Liver (tissue), 9 donors: Measurements from ENCODE around the gene SEC24D. TPM values are rescaled to one million over a fixed set of nuclear protein-coding genes. Genes with fewer than 3 reads are reported as not detected.

ENCODE experiments used
- DNase-seq: peaks from one replicate; pipeline ENCODE4 v3.0.0-alpha.2; 2017; ENCODE audit warnings: low spot score
- H3K27ac ChIP-seq, 2 donors: one replicate each; pipeline ENCODE4 v1.7.0; 2013; ENCODE audit warnings: inconsistent platforms in 2 of 2, low read length in 2 of 2, control low read depth in 1 of 2, low read depth in 1 of 2, mild to moderate bottlenecking in 1 of 2
- H3K27me3 ChIP-seq, 4 donors: one replicate each; pipeline versions ENCODE4 v1.6.1 to v1.7.0; 2013; ENCODE audit warnings: low read length in 3 of 4, inconsistent platforms in 1 of 4, mild to moderate bottlenecking in 1 of 4, moderate library complexity in 1 of 4; ENCODE audit not compliant: control insufficient read depth in 4 of 4, insufficient read depth in 4 of 4
- H3K36me3 ChIP-seq, 4 donors: one replicate each; pipeline versions ENCODE4 v1.6.1 to v1.7.0; 2013; ENCODE audit warnings: low read length in 3 of 4, mild to moderate bottlenecking in 3 of 4, low read depth in 1 of 4, moderate library complexity in 1 of 4; ENCODE audit not compliant: control insufficient read depth in 4 of 4, insufficient read depth in 3 of 4
- H3K4me1 ChIP-seq, 4 donors: one replicate each; pipeline versions ENCODE4 v1.6.1 to v1.7.0; 2013; ENCODE audit warnings: low read length in 3 of 4, mild to moderate bottlenecking in 3 of 4, moderate library complexity in 1 of 4; ENCODE audit not compliant: control insufficient read depth in 4 of 4, insufficient read depth in 4 of 4
- H3K4me3 ChIP-seq, 3 donors: one replicate each; pipeline versions ENCODE4 v1.6.1 to v1.7.0; 2013; ENCODE audit warnings: low read length in 3 of 3, control low read depth in 1 of 3, low read depth in 1 of 3, mild to moderate bottlenecking in 1 of 3
- H3K9ac ChIP-seq, 2 donors: one replicate each; pipeline ENCODE4 v1.7.0; 2013; ENCODE audit warnings: low read length in 2 of 2, mild to moderate bottlenecking in 2 of 2, moderate library complexity in 2 of 2, control low read depth in 1 of 2, low read depth in 1 of 2
- H3K9me3 ChIP-seq, 4 donors: one replicate each; pipeline versions ENCODE4 v1.6.1 to v1.7.0; 2013; ENCODE audit warnings: low read length in 3 of 4; ENCODE audit not compliant: control insufficient read depth in 4 of 4
- EGR1 ChIP-seq, 2 donors: IDR thresholded peaks; 2 replicates each; pipeline ENCODE4 v1.6.1; 2016 to 2018; ENCODE audit warnings: antibody characterized with exemption in 2 of 2, low read depth in 2 of 2
- FOXA2 ChIP-seq: IDR thresholded peaks from 2 replicates; pipeline ENCODE4 v1.6.1; 2016; ENCODE audit warnings: antibody characterized with exemption
- GABPA ChIP-seq, 2 donors: IDR thresholded peaks in 1 of 2; conservative IDR thresholded peaks in 1 of 2; 2 replicates each; pipeline ENCODE4 v1.6.1; 2016; ENCODE audit warnings: antibody characterized with exemption in 2 of 2, mild to moderate bottlenecking in 1 of 2, moderate library complexity in 1 of 2
- HNF4A ChIP-seq, 2 donors: conservative IDR thresholded peaks; 2 replicates each; pipeline ENCODE4 v1.6.1; 2016; ENCODE audit warnings: antibody characterized with exemption in 2 of 2, mild to moderate bottlenecking in 2 of 2
- HNF4G ChIP-seq: IDR thresholded peaks from 2 replicates; pipeline ENCODE4 v1.6.1; 2016; ENCODE audit warnings: antibody characterized with exemption
- JUND ChIP-seq, 2 donors: IDR thresholded peaks; 2 replicates each; pipeline ENCODE4 v1.6.1; 2016; ENCODE audit warnings: antibody characterized with exemption in 2 of 2
- NR2F2 ChIP-seq: IDR thresholded peaks from 2 replicates; pipeline ENCODE4 v1.6.1; 2016; ENCODE audit warnings: antibody characterized with exemption
- RAD21 ChIP-seq, 2 donors: IDR thresholded peaks; 2 replicates each; pipeline ENCODE4 v1.6.1; 2016; ENCODE audit warnings: antibody characterized with exemption in 2 of 2, mild to moderate bottlenecking in 2 of 2
- RXRA ChIP-seq, 2 donors: IDR thresholded peaks; 2 replicates each; pipeline ENCODE4 v1.6.1; 2017 to 2018; ENCODE audit warnings: antibody characterized with exemption in 2 of 2, mild to moderate bottlenecking in 1 of 2
- SP1 ChIP-seq: IDR thresholded peaks from 2 replicates; pipeline ENCODE4 v1.6.1; 2018; ENCODE audit warnings: antibody characterized with exemption, mild to moderate bottlenecking
- TAF1 ChIP-seq: conservative IDR thresholded peaks from 2 replicates; pipeline ENCODE4 v1.6.1; 2016; ENCODE audit warnings: antibody characterized with exemption, mild to moderate bottlenecking
- YY1 ChIP-seq: IDR thresholded peaks from 2 replicates; pipeline ENCODE4 v1.6.1; 2016; ENCODE audit warnings: antibody characterized with exemption, mild to moderate bottlenecking
- WGBS: extraction: QIAGEN DNeasy Blood & Tissue Kit; methylation state at CpG from one replicate; pipeline ENCODE4 v1.1.7; 2013; 5-methylcytosine and 5-hydroxymethylcytosine counted together
- polyA plus RNA-seq, 2 donors: library from polyadenylated mRNA; stranded (reverse) in 1 of 2; unstranded in 1 of 2; fragments of 200-250 nt in 1 of 2; fragments of >200 nt in 1 of 2; fragmentation: Nextera tagmentation in 1 of 2; extraction: Ambion mirVana in 1 of 2; gene quantifications; one replicate each; pipeline versions ENCODE4 v1.2.1 to v1.2.3, GENCODE V29; 2013 to 2015
- total RNA-seq, 2 donors: library from RNA; depleted of rRNA; stranded (reverse); fragments of >200 nt; gene quantifications; one replicate each; pipeline ENCODE4 v1.2.3, GENCODE V29; 2014
- TF ChIP-seq, protein P1 (sequence below): IDR thresholded peaks from 2 replicates; pipeline ENCODE4 v1.6.1; 2016; ENCODE audit warnings: antibody characterized with exemption
- TF ChIP-seq, protein P2 (sequence below): IDR thresholded peaks from 2 replicates; pipeline ENCODE4 v1.6.1; 2016; ENCODE audit warnings: antibody characterized with exemption
- TF ChIP-seq, protein P3 (sequence below): fragments of 150-350 bp; IDR thresholded peaks from 2 replicates; pipeline ENCODE4 v1.5.1; 2017; ENCODE audit warnings: improper control_type of control experiment, low read depth, low read length; ENCODE audit not compliant: missing input control
- TF ChIP-seq, protein P4 (sequence below): IDR thresholded peaks from 2 replicates; pipeline ENCODE4 v1.6.1; 2016; ENCODE audit warnings: antibody characterized with exemption, mild to moderate bottlenecking
- TF ChIP-seq, protein P5 (sequence below): IDR thresholded peaks from 2 replicates; pipeline ENCODE4 v1.6.1; 2016; ENCODE audit warnings: antibody characterized with exemption
- donor health status: healthy.
- donor health status: healthy.
- donor health status: healthy.
- donor health status: healthy.
- donor health status: healthy.

The SEC24D gene
- total and polyA plus RNA-seq, 4 donors = 16.0 to 80.8 (median 33.7) TPM

DNA sequence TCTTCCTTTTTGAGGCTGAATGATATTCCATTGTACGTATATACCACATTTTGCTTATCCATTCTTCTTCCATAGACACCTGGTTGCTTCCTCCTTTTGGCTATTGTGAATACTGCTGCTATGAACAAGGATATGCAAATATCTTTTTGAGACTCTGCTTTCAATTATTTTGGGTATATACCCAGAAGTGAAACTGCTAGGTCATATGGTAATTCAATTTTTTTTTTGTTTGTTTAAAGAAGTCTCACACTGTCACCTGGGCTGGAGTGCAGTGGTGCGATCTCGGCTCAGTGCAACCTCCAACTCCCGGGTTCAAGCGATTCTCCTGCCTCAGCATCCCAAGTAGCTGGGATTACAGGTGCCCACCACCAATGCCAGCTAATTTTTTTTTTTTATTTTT lies 75.4 kb downstream of the SEC24D start:
- peaks cover 0 to 51% (median 35%) of the 10 kb centered on the region in 4 donors for H3K4me1 ChIP-seq
- H3K36me3 ChIP-seq = peaks cover 3 to 21% (median 13%) of the 10 kb centered on the region in 4 donors
- TF ChIP-seq EGR1 (IDR thresholded peaks at IDR 0.05; ENCODE audit: low read depth in 2 of 2) = no peak
- TF ChIP-seq, protein P1, sequence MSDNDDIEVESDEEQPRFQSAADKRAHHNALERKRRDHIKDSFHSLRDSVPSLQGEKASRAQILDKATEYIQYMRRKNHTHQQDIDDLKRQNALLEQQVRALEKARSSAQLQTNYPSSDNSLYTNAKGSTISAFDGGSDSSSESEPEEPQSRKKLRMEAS = no peak
- TF ChIP-seq HNF4A (conservative IDR thresholded peaks at IDR 0.05) = no peak
- TF ChIP-seq, protein P2, sequence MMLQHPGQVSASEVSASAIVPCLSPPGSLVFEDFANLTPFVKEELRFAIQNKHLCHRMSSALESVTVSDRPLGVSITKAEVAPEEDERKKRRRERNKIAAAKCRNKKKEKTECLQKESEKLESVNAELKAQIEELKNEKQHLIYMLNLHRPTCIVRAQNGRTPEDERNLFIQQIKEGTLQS = no peak
- TF ChIP-seq HNF4G = no peak
- no peak for TF ChIP-seq NR2F2
- TF ChIP-seq SP1 = no peak
- TF ChIP-seq FOXA2 = no peak
- TF ChIP-seq, protein P3, sequence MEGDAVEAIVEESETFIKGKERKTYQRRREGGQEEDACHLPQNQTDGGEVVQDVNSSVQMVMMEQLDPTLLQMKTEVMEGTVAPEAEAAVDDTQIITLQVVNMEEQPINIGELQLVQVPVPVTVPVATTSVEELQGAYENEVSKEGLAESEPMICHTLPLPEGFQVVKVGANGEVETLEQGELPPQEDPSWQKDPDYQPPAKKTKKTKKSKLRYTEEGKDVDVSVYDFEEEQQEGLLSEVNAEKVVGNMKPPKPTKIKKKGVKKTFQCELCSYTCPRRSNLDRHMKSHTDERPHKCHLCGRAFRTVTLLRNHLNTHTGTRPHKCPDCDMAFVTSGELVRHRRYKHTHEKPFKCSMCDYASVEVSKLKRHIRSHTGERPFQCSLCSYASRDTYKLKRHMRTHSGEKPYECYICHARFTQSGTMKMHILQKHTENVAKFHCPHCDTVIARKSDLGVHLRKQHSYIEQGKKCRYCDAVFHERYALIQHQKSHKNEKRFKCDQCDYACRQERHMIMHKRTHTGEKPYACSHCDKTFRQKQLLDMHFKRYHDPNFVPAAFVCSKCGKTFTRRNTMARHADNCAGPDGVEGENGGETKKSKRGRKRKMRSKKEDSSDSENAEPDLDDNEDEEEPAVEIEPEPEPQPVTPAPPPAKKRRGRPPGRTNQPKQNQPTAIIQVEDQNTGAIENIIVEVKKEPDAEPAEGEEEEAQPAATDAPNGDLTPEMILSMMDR = no peak
- TF ChIP-seq TAF1 = no peak
- TF ChIP-seq RXRA (IDR thresholded peaks at IDR 0.05) = no peak
- no peak overlapping the region for H3K27ac ChIP-seq
- no peaks in the 10 kb centered on the region for H3K9me3 ChIP-seq
- H3K27me3 ChIP-seq = no peaks in the 10 kb centered on the region
- H3K4me3 ChIP-seq = no peak overlapping the region
- no peak for DNase-seq
- H3K9ac ChIP-seq = no peak overlapping the region
- 94% methylated on average over 5 of the region's 5 CpGs for WGBS

DNA sequence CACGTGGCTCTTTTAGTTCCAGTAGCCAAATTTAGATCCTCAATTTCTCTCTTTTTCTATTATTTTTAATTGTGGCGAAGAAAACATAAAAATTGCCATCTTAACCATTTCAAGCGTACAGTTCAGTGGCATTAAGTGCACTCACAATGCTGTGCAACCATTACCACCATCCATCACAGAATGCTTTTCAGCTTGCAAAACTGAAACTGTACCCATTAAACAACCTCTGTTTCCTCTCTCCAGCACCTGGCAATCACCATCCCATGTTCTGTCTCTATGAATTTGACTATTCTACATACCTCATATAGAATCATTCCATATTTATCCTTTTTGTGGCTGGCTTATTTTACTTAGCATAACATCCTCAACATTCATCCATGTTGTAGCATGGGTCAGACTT lies 75.8 kb downstream of the SEC24D start:
- peaks cover 0 to 52% (median 35%) of the 10 kb centered on the region in 4 donors for H3K4me1 ChIP-seq
- no peaks in the 10 kb centered on the region for H3K27me3 ChIP-seq
- DNase-seq = no peak
- WGBS = 89% methylated on average over 3 of the region's 3 CpGs
- H3K9me3 ChIP-seq = no peaks in the 10 kb centered on the region
- no peak for TF ChIP-seq YY1
- TF ChIP-seq EGR1 (IDR thresholded peaks at IDR 0.05; ENCODE audit: low read depth in 2 of 2) = no peak
- no peak for TF ChIP-seq HNF4G
- TF ChIP-seq, protein P4, sequence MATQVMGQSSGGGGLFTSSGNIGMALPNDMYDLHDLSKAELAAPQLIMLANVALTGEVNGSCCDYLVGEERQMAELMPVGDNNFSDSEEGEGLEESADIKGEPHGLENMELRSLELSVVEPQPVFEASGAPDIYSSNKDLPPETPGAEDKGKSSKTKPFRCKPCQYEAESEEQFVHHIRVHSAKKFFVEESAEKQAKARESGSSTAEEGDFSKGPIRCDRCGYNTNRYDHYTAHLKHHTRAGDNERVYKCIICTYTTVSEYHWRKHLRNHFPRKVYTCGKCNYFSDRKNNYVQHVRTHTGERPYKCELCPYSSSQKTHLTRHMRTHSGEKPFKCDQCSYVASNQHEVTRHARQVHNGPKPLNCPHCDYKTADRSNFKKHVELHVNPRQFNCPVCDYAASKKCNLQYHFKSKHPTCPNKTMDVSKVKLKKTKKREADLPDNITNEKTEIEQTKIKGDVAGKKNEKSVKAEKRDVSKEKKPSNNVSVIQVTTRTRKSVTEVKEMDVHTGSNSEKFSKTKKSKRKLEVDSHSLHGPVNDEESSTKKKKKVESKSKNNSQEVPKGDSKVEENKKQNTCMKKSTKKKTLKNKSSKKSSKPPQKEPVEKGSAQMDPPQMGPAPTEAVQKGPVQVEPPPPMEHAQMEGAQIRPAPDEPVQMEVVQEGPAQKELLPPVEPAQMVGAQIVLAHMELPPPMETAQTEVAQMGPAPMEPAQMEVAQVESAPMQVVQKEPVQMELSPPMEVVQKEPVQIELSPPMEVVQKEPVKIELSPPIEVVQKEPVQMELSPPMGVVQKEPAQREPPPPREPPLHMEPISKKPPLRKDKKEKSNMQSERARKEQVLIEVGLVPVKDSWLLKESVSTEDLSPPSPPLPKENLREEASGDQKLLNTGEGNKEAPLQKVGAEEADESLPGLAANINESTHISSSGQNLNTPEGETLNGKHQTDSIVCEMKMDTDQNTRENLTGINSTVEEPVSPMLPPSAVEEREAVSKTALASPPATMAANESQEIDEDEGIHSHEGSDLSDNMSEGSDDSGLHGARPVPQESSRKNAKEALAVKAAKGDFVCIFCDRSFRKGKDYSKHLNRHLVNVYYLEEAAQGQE = no peak
- TF ChIP-seq NR2F2 = no peak
- TF ChIP-seq RAD21 (IDR thresholded peaks at IDR 0.05) = no peak
- no peak for TF ChIP-seq GABPA (IDR thresholded peaks at IDR 0.05 in 1 of 2, conservative IDR thresholded peaks at IDR 0.05 in 1 of 2)
- TF ChIP-seq, protein P1 = no peak
- TF ChIP-seq HNF4A (conservative IDR thresholded peaks at IDR 0.05) = no peak
- no peak for TF ChIP-seq FOXA2
- TF ChIP-seq JUND (IDR thresholded peaks at IDR 0.05) = no peak
- TF ChIP-seq, protein P2 = no peak
- TF ChIP-seq, protein P5, sequence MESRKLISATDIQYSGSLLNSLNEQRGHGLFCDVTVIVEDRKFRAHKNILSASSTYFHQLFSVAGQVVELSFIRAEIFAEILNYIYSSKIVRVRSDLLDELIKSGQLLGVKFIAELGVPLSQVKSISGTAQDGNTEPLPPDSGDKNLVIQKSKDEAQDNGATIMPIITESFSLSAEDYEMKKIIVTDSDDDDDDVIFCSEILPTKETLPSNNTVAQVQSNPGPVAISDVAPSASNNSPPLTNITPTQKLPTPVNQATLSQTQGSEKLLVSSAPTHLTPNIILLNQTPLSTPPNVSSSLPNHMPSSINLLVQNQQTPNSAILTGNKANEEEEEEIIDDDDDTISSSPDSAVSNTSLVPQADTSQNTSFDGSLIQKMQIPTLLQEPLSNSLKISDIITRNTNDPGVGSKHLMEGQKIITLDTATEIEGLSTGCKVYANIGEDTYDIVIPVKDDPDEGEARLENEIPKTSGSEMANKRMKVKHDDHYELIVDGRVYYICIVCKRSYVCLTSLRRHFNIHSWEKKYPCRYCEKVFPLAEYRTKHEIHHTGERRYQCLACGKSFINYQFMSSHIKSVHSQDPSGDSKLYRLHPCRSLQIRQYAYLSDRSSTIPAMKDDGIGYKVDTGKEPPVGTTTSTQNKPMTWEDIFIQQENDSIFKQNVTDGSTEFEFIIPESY = no peak
- H3K4me3 ChIP-seq = no peak overlapping the region
- H3K27ac ChIP-seq = no peak overlapping the region
- H3K9ac ChIP-seq = no peak overlapping the region
- peaks cover 3 to 17% (median 13%) of the 10 kb centered on the region in 4 donors for H3K36me3 ChIP-seq
